AG04450 (cell line): ENCODE data around the gene CCDC88C. TPM values are rescaled to one million over a fixed set of nuclear protein-coding genes. Genes with fewer than 3 reads are reported as not detected.

Experiments
- CTCF ChIA-PET: fragments of 300-600, 350-600 bp; formaldehyde crosslinking; extraction: SDS; loops from one replicate; lab custom pipeline; 2022; ENCODE audit warnings: antibody characterized with exemption, inconsistent platforms; lab: Charles Lee
- POLR2A ChIA-PET: fragments of 350-600 bp; formaldehyde crosslinking; extraction: SDS; loops from one replicate; lab custom pipeline; 2021; ENCODE audit warnings: antibody characterized with exemption, inconsistent platforms; lab: Yijun Ruan, JAX
- DNase-seq: peaks from one replicate; pipeline ENCODE4 v3.0.0-alpha.2; 2011; ENCODE audit warnings: low read depth, low spot score
- H3K27ac ChIP-seq: one replicate; pipeline ENCODE4 v1.5.1; 2012; ENCODE audit warnings: low read depth, low read length, control low read depth
- H3K27me3 ChIP-seq: one replicate; pipeline ENCODE4 v1.6.0; 2012; ENCODE audit warnings: low read length; ENCODE audit not compliant: control insufficient read depth, insufficient read depth
- H3K4me3 ChIP-seq: 2 replicates; pipeline ENCODE4 v1.5.1; 2011; ENCODE audit warnings: mild to moderate bottlenecking, low read depth, low read length, control low read depth
- H3K9me3 ChIP-seq: 2 replicates; pipeline ENCODE4 v1.5.1; 2012; ENCODE audit warnings: low read length; ENCODE audit not compliant: control insufficient read depth, insufficient read depth
- CTCF ChIP-seq: IDR thresholded peaks from 2 replicates; pipeline ENCODE4 v1.5.1; 2011; ENCODE audit warnings: low read depth, low read length, control low read depth, inconsistent platforms
- polyA plus RNA-seq: library from polyadenylated mRNA; depleted of rRNA; stranded (reverse); fragments of >200 nt; gene quantifications from 2 replicates; pipeline ENCODE4 v1.2.3, GENCODE V29; 2011

Gene CCDC88C
- polyA plus RNA-seq, 1 experiment: 0.01 TPM

GRCh38 chr14:91295276-91295845 lies 122.3 kb downstream of the CCDC88C start:
- no peak for DNase-seq
- POLR2A ChIA-PET: no interaction called here
- CTCF ChIA-PET: interaction anchor here (1.0 kb wide), 2 partner anchors 9 to 118 kb away, joined by 5 read pairs; no protein-coding TSS in a partner anchor
- Histone ChIP-seq H3K27ac (no peak overlapping the region), H3K27me3 (no peaks in the 10 kb centered on the region), H3K4me3 (no peak overlapping the region), H3K9me3 (peaks cover 4% of the 10 kb centered on the region; the same call in 1 of the 2 replicates)
- TF ChIP-seq CTCF: no peak

- H3K27ac ChIP-seq: no peak overlapping the region
- POLR2A ChIA-PET: no interaction called here
- no peak overlapping the region for H3K4me3 ChIP-seq
- TF ChIP-seq CTCF: no peak
- no peak for DNase-seq
- H3K27me3 ChIP-seq: no peaks in the 10 kb centered on the region
- H3K9me3 ChIP-seq: peaks cover 4% of the 10 kb centered on the region; the same call in 1 of the 2 replicates
- CTCF ChIA-PET: interaction anchor here (0.8 to 1.5 kb wide), 2 partner anchors 29 to 117 kb away, joined by 4 to 6 read pairs; no protein-coding TSS in a partner anchor
These were observed 123.5 kb downstream of the CCDC88C start for GRCh38 chr14:91294153-91294552.

GRCh38 chr14:91293281-91293680 lies 124.3 kb downstream of the CCDC88C start:
- no peak overlapping the region for H3K27ac ChIP-seq
- ChIA-PET CTCF (interaction anchor here (0.7 to 2.9 kb wide), 4 partner anchors 30 to 390 kb away, joined by 4 to 12 read pairs (median 5); no protein-coding TSS in a partner anchor), POLR2A (no interaction called here)
- no peaks in the 10 kb centered on the region for H3K27me3 ChIP-seq
- peaks cover 4% of the 10 kb centered on the region; the same call in 1 of the 2 replicates for H3K9me3 ChIP-seq
- no peak for TF ChIP-seq CTCF
- no peak for DNase-seq
- H3K4me3 ChIP-seq: no peak overlapping the region

GRCh38 chr14:91292491-91292890 lies 125.1 kb downstream of the CCDC88C start:
- TF ChIP-seq CTCF: no peak
- no peak for DNase-seq
- no peak overlapping the region for H3K4me3 ChIP-seq
- ChIA-PET POLR2A (no interaction called here), CTCF (interaction anchor here (0.7 to 2.9 kb wide), 3 partner anchors 31 to 390 kb away, joined by 4 to 15 read pairs (median 12); no protein-coding TSS in a partner anchor)
- no peak overlapping the region for H3K27ac ChIP-seq
- no peaks in the 10 kb centered on the region for H3K27me3 ChIP-seq
- H3K9me3 ChIP-seq: peaks cover 4% of the 10 kb centered on the region; the same call in 1 of the 2 replicates

- H3K4me3 ChIP-seq: no peak overlapping the region
- no peaks in the 10 kb centered on the region for H3K27me3 ChIP-seq
- CTCF ChIA-PET: interaction anchor here (1.3 to 2.9 kb wide), 4 partner anchors 115 to 389 kb away, joined by 4 to 15 read pairs (median 10); no protein-coding TSS in a partner anchor
- H3K27ac ChIP-seq: no peak overlapping the region
- no peak for TF ChIP-seq CTCF
- H3K9me3 ChIP-seq: peaks cover 4% of the 10 kb centered on the region; the same call in 1 of the 2 replicates
- POLR2A ChIA-PET: no interaction called here
- DNase-seq: no peak
These were observed 125.7 kb downstream of the CCDC88C start for GRCh38 chr14:91291786-91292405.
